HG03095 (cell line): ENCODE measurements around the gene RIPOR2.
"Not testable (repeated sequence)": the region's sequence is repeated elsewhere in the genome, so short reads cannot be mapped to it uniquely, and the experiment has no call there.

Experiments
- ATAC-seq: cut with Tn5 transposase; IDR thresholded peaks from one replicate; pipeline ENCODE4 v1.9.1; 2021; ENCODE audit warnings: moderate library complexity; ENCODE audit not compliant: unreplicated experiment

RIPOR2 gene

GRCh38 chr6:24953726-24954125 is 18.0 kb upstream of the RIPOR2 start:
- no peak for ATAC-seq

- ATAC-seq, result no peak
Measured at GRCh38 chr6:24951811-24952299, 16.1 kb upstream of the RIPOR2 start.

DNA sequence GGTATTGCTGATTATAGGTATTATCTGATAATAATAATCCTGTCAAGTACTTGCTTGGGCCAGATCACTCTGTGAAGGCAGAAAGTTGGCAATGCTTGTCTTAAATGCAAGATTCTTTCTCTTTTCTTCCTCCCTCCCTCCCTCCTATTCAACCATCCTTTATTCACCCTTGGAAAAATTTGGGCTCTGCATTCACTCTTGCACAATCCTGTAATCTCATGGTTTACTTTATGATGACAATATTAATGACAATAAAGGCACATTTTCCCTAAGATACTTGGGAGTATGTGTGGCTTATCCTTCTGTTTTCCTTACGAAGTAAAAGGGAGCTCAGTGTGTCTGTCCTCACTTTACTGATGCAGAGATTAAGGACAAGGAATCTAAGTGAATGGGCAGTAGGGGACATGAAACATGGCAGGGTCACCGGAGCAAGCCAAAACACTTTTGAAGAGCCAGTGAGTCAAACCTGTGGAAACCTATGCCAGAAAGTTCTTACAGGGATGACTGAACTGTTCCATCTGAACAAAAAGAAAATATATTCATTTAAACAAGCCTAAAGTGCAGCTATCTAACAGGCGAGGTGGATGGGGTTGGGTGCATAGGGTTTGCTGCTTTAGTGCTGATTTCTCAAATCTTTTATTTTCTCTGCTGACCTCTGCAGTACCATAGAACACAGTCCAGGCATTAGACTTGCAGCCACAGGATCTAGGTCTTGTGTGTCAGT is 14.6 kb upstream of the RIPOR2 start:
- no peak for ATAC-seq

- peak; percentile 89 for ATAC-seq
Measured at GRCh38 chr6:24949020-24949569, 13.3 kb upstream of the RIPOR2 start.

- not testable (repeated sequence) for ATAC-seq
Measured at GRCh38 chr6:24948261-24948660, 12.5 kb upstream of the RIPOR2 start.

- no peak for ATAC-seq
Measured at GRCh38 chr6:24947636-24948035, 11.9 kb upstream of the RIPOR2 start.

DNA sequence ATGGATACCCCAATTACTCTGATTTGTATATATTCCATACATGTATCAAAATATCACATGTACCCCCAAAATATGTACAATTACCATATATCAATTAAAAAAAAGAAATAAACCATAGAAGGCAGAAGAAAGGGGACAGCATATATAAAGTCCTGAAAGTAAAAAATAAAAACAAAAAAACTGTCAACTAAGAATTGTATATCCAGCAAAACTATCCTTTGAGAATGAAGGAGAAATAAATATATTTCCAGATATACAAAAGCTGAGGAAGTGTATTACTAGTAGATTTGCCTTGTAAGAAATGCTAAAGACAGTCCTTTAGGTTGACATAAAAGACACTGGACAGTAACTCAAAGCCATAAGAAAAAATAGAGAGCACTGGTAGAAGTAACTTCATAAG is 9.3 kb upstream of the RIPOR2 start:
- no peak for ATAC-seq

DNA sequence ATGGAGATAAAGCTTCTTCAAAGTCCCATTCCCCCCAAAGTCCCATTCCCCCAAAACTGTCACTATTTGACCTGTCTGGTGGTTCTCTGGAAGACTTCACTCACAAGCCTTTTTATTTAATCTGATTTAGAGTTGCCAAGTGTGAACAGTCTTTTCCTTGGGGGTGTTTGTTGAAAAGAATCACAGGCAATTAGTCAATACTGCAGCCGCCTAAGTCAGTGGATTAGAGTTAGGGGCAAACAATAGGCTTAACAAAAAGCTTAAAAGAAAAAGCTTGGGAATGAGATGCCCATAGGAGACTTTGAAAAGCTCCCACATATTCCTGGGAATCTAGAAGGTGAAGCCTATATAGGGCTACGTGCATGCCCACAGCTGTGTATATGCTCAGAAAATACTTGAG is 8.0 kb upstream of the RIPOR2 start:
- ATAC-seq, result no peak

GRCh38 chr6:24940311-24940917 is 4.7 kb upstream of the RIPOR2 start:
- no peak for ATAC-seq

GRCh38 chr6:24936641-24937317 is 1.0 kb upstream of the RIPOR2 start:
- peak; percentile 58 for ATAC-seq

DNA sequence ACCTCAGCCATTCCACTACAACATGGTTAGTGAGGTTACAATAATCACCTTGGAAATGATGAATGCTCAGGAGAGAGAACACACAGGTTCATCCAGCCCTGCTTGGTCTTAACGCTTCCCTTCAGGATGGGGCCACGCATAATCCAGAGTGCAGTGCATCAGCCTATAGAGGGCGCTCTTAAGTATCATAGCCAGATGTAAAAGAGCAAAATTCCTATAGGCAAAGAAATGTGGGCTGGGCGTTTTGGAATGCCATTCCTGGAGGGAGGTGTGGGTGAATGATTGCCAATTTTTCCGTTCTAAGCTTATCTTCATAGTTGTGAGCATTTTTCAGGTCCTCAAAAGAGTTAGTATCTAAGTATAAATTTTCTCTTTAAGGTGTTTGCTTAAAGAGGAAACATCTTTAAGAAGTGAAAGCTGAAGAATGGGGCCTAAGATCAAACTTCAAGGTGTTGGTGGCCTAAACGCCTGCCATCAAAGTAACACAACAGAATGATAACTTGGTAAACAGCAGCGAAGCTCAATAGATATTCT is 1.8 kb downstream of the RIPOR2 start:
- ATAC-seq, result no peak

DNA sequence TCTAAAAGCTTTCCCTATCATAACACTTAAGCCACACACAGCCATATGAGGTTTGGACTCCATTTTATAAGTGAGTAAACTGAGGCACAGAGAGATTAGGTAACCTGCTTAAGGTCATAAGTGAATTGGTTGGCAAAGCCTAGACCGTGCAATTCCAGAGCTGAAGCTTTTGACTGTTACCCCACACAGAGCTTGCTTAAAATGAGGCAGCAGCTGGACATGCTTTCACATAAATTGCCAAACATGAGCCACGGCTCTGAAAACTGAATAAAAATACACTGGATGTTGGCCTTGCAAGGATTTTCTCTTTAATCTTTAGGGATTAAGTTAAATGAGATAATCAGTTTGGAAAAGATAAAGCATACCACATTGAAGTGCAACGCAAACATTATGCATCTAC is 2.5 kb downstream of the RIPOR2 start:
- no peak for ATAC-seq

- ATAC-seq, result no peak
Measured at GRCh38 chr6:24932832-24933231, 2.9 kb downstream of the RIPOR2 start.

DNA sequence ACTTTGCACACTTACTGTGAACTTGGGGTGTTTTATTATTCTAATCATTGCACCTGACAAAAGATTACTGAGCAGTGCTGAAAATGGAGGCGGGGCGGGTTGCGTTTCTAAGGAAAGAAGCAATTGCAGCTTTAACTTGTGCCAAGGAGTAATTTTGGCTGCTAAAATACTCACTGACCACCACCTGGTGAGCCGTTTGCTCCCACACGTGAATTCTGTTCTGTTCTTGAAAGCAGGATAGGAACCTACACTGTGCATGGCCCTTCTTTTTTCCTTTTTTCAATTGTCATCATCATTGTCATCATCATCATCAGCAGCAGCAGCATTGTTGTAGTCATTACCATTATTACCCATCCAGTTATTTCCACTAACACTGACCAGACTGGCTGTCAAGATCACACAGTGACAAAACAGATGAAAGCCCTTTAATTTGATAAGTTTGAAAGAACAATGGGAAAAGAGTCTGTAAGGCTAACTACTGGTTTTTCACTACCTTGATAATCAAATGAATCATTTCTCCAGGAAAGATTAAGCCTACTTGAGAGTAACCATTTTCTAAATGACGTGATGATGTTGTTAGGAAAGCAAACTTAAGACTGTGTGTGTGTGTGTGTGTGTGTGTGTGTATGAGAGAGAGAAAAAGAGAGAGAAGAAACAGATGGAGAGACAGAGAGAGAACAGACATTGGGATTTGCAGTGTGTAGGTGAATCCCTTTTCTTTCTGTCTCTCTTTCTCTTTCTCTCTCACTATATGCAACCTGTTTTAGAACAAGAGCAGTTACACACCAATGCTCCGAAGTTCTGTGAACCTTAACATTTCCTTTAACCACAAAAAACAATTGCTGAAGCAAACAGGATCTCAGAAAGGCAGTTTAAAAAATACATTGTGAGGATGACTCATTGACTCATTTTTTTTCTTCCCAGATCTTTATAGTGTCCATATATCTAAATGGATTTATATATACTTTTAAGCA is 3.8 kb downstream of the RIPOR2 start:
- ATAC-seq, result peak; percentile 32

GRCh38 chr6:24931296-24931695 is 4.5 kb downstream of the RIPOR2 start:
- ATAC-seq, result no peak

- no peak for ATAC-seq
Measured at GRCh38 chr6:24930431-24930871, 5.3 kb downstream of the RIPOR2 start.

DNA sequence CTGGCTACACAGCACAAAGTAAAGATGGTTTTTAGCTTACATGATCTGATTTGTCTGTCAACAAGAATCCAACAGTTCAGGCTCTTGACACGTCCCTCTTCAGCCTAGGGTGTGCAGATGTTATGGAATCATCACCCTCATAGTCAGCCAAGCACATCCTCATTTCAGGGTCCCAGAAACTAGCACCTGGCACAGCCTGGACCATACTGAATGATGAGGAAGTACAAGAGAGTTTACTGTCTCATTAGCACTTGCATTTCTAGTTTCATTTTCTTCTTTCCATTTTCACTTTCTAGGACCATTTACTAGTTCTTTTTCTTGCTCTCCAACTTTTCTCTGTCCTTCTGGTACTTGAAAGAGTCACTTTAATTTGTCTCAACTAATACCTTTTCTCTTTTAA is 6.5 kb downstream of the RIPOR2 start:
- ATAC-seq, result peak; percentile 39

DNA sequence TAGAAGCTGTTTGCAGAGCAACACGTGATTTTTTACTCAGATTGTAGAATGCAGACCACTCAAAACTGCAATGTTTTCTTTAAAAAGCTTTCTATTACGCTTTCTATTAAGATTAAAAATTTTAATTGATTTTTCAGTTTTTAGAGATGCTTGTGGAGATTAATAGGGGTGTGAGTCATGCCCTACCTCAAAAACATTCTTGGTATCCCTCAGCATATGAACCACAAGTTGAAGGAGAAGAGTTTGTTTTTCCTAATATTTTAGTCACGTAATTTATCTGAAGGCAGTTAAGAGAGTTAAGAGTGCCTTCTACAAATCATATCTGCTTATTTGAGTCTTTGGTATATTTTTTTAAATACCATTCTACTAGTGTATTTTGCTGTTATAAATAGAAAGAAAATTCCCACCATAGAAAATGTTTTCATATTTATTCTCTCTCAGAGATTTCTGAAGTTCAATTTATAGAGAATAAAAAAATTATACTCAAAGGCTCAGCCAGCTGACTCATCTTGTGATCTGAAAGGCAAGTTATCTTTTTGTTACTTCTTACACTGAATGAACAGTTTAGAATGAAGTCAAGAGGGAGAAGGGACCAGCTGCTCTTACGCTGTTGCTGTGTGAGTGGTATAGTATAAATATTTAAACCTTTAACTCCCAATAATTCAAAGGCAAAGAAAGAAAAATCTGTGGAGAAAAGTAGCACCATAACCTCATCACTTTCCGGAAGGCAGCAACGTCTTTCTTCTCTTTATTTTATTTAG is 7.6 kb downstream of the RIPOR2 start:
- no peak for ATAC-seq

DNA sequence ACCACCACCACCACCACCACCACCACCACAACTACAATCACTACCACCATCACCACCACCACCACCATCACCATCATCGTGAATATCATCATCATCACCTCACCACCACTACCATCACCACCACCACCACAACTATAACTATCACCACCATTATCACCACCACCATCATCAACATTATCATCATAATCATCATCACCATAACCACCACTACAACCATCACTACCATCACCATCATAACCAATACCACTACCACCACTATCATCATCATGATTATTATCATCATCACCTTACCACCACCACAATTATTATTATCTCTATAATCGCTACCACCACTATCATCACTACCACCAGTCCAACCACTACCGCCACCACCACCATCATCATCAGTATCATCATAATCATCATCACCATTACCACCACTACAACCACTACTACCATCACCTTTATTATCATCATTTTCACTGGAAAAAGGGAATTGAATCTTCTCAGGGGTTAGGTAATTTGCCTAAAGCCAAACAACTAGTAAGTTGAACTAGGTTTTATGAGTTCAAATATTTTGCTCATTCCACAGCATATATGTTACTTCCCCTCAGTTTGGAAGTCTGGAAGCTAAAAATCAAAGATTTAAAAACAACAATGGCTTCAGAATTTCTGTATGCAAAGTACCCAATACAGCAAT is 8.3 kb downstream of the RIPOR2 start:
- ATAC-seq, result no peak
